Measurements from ENCODE around the gene ZNF726. TPM values are rescaled to one million over a fixed set of nuclear protein-coding genes. Genes with fewer than 3 reads are reported as not detected.

ZNF726 gene
- total RNA-seq, 1 experiment from 2014 or later = not detected

DNA sequence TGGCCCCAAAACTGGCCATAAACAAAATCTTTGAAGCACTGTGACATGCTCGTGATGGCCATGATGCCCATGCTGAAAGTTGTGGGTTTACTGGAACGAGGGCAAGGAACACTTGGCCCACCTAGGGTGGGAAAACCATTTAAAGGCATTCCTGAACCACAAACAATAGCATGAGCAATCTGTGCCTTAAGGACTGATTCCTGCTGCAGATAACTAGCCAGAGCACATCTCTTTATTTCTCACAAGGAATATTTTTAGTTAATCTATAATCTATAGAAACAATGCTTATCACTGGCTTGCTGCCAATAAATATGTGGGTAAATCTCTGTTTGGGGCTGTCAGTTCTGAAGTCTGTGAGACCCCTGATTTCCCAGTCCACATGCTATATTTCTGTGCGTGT, 10.3 kb upstream of the ZNF726 start:
- no peak overlapping the region for H3K4me2 ChIP-seq (ENCODE audit: low read length)
- H2AFZ ChIP-seq (ENCODE audit: low read depth, low read length, poor library complexity, severe bottlenecking) = no peak overlapping the region
- ChIA-PET RAD21 (ENCODE audit: low non-redundant PET in 1 of 2, low total read pairs in 2 of 2, uncharacterized antibody in 2 of 2, unreplicated experiment in 2 of 2) (no interaction called here), CTCF (no interaction called here), POLR2A (no interaction called here)
- H3K4me1 ChIP-seq (ENCODE audit: control insufficient read depth in 1 of 2, insufficient read depth in 2 of 2, low read length in 2 of 2) = no peaks in the 10 kb centered on the region
- BruUV-seq (replicated peaks) = no TSS peak
- no peak overlapping the region for H3K4me3 ChIP-seq (replicated peaks in 1 of 2; ENCODE audit: low read depth in 1 of 2, low read length in 2 of 2)
- no peak for ATAC-seq
- H3K9ac ChIP-seq (ENCODE audit: low read length) = no peak overlapping the region
- no peaks in the 10 kb centered on the region for H3K79me2 ChIP-seq (ENCODE audit: insufficient read depth, low read length)
- H3K36me3 ChIP-seq (ENCODE audit: control insufficient read depth in 1 of 2, insufficient read depth in 2 of 2, low read length in 2 of 2) = no peaks in the 10 kb centered on the region
- no peaks in the 10 kb centered on the region for H3K9me2 ChIP-seq (ENCODE audit: insufficient read depth)
- DNase-seq (ENCODE audit: low read depth, low spot score) = no peak
- no peak for TF ChIP-seq ZNF274 (IDR thresholded peaks at IDR 0.05; ENCODE audit: low read depth, low read length)
- TF ChIP-seq, protein P1, sequence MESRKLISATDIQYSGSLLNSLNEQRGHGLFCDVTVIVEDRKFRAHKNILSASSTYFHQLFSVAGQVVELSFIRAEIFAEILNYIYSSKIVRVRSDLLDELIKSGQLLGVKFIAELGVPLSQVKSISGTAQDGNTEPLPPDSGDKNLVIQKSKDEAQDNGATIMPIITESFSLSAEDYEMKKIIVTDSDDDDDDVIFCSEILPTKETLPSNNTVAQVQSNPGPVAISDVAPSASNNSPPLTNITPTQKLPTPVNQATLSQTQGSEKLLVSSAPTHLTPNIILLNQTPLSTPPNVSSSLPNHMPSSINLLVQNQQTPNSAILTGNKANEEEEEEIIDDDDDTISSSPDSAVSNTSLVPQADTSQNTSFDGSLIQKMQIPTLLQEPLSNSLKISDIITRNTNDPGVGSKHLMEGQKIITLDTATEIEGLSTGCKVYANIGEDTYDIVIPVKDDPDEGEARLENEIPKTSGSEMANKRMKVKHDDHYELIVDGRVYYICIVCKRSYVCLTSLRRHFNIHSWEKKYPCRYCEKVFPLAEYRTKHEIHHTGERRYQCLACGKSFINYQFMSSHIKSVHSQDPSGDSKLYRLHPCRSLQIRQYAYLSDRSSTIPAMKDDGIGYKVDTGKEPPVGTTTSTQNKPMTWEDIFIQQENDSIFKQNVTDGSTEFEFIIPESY (IDR thresholded peaks at IDR 0.05; ENCODE audit: extremely low read depth, insufficient replicate concordance, low read length) = no peak
- H4K20me1 ChIP-seq (ENCODE audit: insufficient read depth) = no peaks in the 10 kb centered on the region
- intact Hi-C loops (cut with micrococcal nuclease) = no loop called here
- no peak overlapping the region for H3K27ac ChIP-seq (ENCODE audit: low read depth, low read length)
- H3K9me3 ChIP-seq (ENCODE audit: control insufficient read depth in 1 of 2, insufficient read depth in 1 of 2, low read depth in 1 of 2, low read length in 2 of 2) = peaks cover 12 to 31% of the 10 kb centered on the region in 2 experiments; a peak in 2 of 4 replicates
- no peaks in the 10 kb centered on the region for H3K27me3 ChIP-seq (ENCODE audit: insufficient read depth, low read length)

DNA sequence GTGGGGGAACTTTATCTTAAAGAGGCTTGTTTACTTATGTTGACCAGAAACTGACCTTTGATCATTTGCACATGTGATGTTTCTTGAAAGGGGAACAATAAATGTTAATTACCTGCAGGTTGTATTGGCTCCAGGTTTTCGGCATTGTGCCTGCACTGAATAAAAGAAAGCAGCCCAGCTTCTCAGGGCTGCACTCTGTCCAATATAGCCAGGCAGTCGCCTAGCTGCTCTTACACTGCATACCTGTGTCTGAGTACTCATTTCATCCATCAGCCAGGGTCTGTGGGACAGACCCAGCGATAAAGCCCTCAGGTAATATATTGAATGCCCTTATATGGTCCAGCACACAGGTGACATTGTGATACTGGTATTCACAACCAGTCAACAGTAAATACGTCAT, 8.9 kb upstream of the ZNF726 start:
- H3K27me3 ChIP-seq (ENCODE audit: insufficient read depth, low read length) = no peaks in the 10 kb centered on the region
- H3K9me2 ChIP-seq (ENCODE audit: insufficient read depth) = no peaks in the 10 kb centered on the region
- H3K9ac ChIP-seq (ENCODE audit: low read length) = no peak overlapping the region
- H2AFZ ChIP-seq (ENCODE audit: low read depth, low read length, poor library complexity, severe bottlenecking) = no peak overlapping the region
- RAD21 ChIA-PET (ENCODE audit: low non-redundant PET in 1 of 2, low total read pairs in 2 of 2, uncharacterized antibody in 2 of 2, unreplicated experiment in 2 of 2) = no interaction called here
- no peak overlapping the region for H3K27ac ChIP-seq (ENCODE audit: low read depth, low read length)
- TF ChIP-seq, protein P2, sequence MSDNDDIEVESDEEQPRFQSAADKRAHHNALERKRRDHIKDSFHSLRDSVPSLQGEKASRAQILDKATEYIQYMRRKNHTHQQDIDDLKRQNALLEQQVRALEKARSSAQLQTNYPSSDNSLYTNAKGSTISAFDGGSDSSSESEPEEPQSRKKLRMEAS (IDR thresholded peaks at IDR 0.05) = no peak
- no peak for TF ChIP-seq CEBPB (IDR thresholded peaks at IDR 0.05; ENCODE audit: low read depth)
- TF ChIP-seq CBX3 (IDR thresholded peaks at IDR 0.05; ENCODE audit: low read depth) = no peak
- TF ChIP-seq JUND (IDR thresholded peaks at IDR 0.05) = no peak
- TF ChIP-seq RAD21 (IDR thresholded peaks at IDR 0.05; ENCODE audit: low read depth) = no peak
- TF ChIP-seq FOSL1 (IDR thresholded peaks at IDR 0.05; ENCODE audit: low read depth) = no peak
- TF ChIP-seq YY1 (IDR thresholded peaks at IDR 0.05; ENCODE audit: extremely low read depth, insufficient replicate concordance, low read depth, low read length) = no peak
- TF ChIP-seq EGR1 (IDR thresholded peaks at IDR 0.05; ENCODE audit: low read depth) = no peak
- TF ChIP-seq, protein P3, sequence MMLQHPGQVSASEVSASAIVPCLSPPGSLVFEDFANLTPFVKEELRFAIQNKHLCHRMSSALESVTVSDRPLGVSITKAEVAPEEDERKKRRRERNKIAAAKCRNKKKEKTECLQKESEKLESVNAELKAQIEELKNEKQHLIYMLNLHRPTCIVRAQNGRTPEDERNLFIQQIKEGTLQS (IDR thresholded peaks at IDR 0.05) = no peak
- no peak for TF ChIP-seq EZH2 (IDR thresholded peaks at IDR 0.05)
- TF ChIP-seq ZFX (IDR thresholded peaks at IDR 0.05) = no peak
- TF ChIP-seq, protein P4, sequence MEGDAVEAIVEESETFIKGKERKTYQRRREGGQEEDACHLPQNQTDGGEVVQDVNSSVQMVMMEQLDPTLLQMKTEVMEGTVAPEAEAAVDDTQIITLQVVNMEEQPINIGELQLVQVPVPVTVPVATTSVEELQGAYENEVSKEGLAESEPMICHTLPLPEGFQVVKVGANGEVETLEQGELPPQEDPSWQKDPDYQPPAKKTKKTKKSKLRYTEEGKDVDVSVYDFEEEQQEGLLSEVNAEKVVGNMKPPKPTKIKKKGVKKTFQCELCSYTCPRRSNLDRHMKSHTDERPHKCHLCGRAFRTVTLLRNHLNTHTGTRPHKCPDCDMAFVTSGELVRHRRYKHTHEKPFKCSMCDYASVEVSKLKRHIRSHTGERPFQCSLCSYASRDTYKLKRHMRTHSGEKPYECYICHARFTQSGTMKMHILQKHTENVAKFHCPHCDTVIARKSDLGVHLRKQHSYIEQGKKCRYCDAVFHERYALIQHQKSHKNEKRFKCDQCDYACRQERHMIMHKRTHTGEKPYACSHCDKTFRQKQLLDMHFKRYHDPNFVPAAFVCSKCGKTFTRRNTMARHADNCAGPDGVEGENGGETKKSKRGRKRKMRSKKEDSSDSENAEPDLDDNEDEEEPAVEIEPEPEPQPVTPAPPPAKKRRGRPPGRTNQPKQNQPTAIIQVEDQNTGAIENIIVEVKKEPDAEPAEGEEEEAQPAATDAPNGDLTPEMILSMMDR (IDR thresholded peaks at IDR 0.05 in 2 of 3, conservative IDR thresholded peaks at IDR 0.05 in 1 of 3; ENCODE audit: borderline replicate concordance in 1 of 3, insufficient read depth in 1 of 3, low read depth in 2 of 3, low read length in 2 of 3) = no peak
- no peak for TF ChIP-seq ELF1 (IDR thresholded peaks at IDR 0.05; ENCODE audit: borderline replicate concordance, low read depth)
- TF ChIP-seq POLR2AphosphoS5 (IDR thresholded peaks at IDR 0.05; ENCODE audit: low read depth, low read length) = no peak
- no peak for TF ChIP-seq SRF (IDR thresholded peaks at IDR 0.05; ENCODE audit: low read depth)
- no peak overlapping the region for H3K4me2 ChIP-seq (ENCODE audit: low read length)
- no peaks in the 10 kb centered on the region for H3K36me3 ChIP-seq (ENCODE audit: control insufficient read depth in 1 of 2, insufficient read depth in 2 of 2, low read length in 2 of 2)
- DNase-seq (ENCODE audit: low read depth, low spot score) (no peak), ATAC-seq (no peak)
- CTCF ChIA-PET = no interaction called here
- no peaks in the 10 kb centered on the region for H3K4me1 ChIP-seq (ENCODE audit: control insufficient read depth in 1 of 2, insufficient read depth in 2 of 2, low read length in 2 of 2)
- H3K9me3 ChIP-seq (ENCODE audit: control insufficient read depth in 1 of 2, insufficient read depth in 1 of 2, low read depth in 1 of 2, low read length in 2 of 2) = peaks cover 9 to 25% of the 10 kb centered on the region in 2 experiments; a peak in 2 of 4 replicates
- intact Hi-C loops (cut with micrococcal nuclease) = no loop called here
- H3K79me2 ChIP-seq (ENCODE audit: insufficient read depth, low read length) = no peaks in the 10 kb centered on the region
- no peaks in the 10 kb centered on the region for H4K20me1 ChIP-seq (ENCODE audit: insufficient read depth)
- no peak overlapping the region for H3K4me3 ChIP-seq (replicated peaks in 1 of 2; ENCODE audit: low read depth in 1 of 2, low read length in 2 of 2)
- POLR2A ChIA-PET = no interaction called here
- BruUV-seq (replicated peaks) = no TSS peak

All from HCT116 (cell line).